Left ventricle myocardium superior (tissue), 1 donor: ENCODE results near the gene SPAG16. TPM values are rescaled to one million over a fixed set of nuclear protein-coding genes. Genes with fewer than 3 reads are reported as not detected.

ENCODE experiments used
- microRNA-seq: library from miRNA; unstranded; fragments of <30 nt; microRNA quantifications from one replicate; pipeline ENCODE4 v1.2.0, GENCODE V29; 2020; ENCODE audit warnings: borderline number of aligned reads
- total RNA-seq: library from RNA; stranded (reverse); fragmentation: NEBNext Ultra II Directional; extraction: Animal tissue kit (Norgen Biotek cat#: 25700); gene quantifications from one replicate; pipeline ENCODE4 v1.2.1, GENCODE V29; 2021
- donor health status: DM: no; HTN: yes; CAD: no; lungs with severe emphysema.

SPAG16 gene
- total RNA-seq, 1 donor from 2014 or later = 18.7 TPM

Small RNAs within 50 kb of the gene (microRNA-seq; reads per million reads assigned to microRNA genes)
- not detected for gene MIR4438

Other genes with a start within 250 kb of the SPAG16 start
- 6.1 TPM for gene IKZF2, start 132.9 kb upstream of the SPAG16 start, total RNA-seq